Measurements from ENCODE around the gene TNFAIP8. TPM values are rescaled to one million over a fixed set of nuclear protein-coding genes. Genes with fewer than 3 reads are reported as not detected.

TNFAIP8 gene
- total and polyA plus RNA-seq, 2 donors (not counting 1 experiment from before 2014, with no cell fraction given): 36.7 to 37.7 TPM

DNA sequence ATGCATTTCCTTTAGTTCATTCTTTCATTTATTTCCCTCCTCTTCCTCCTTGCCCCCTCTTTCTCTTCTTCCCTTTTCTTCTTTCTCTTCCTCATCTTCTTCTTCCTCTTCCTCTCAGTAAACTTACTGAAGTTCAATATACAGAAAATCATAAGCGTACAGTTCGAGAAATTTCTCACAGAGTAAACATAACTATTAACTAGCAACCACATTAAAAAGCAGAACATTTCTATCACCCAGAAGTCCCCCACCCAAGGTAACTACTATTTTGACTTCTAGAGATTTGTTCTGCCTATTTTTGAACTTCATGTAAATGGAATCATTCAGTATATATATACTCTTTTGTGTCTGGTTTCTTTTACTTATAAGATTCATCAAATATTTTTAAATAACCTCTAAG lies 48.2 kb downstream of the TNFAIP8 start:
- no peak for TF ChIP-seq EZH2 (IDR thresholded peaks at IDR 0.05; ENCODE audit: low read length, missing control alignments)
- TF ChIP-seq, protein P1, sequence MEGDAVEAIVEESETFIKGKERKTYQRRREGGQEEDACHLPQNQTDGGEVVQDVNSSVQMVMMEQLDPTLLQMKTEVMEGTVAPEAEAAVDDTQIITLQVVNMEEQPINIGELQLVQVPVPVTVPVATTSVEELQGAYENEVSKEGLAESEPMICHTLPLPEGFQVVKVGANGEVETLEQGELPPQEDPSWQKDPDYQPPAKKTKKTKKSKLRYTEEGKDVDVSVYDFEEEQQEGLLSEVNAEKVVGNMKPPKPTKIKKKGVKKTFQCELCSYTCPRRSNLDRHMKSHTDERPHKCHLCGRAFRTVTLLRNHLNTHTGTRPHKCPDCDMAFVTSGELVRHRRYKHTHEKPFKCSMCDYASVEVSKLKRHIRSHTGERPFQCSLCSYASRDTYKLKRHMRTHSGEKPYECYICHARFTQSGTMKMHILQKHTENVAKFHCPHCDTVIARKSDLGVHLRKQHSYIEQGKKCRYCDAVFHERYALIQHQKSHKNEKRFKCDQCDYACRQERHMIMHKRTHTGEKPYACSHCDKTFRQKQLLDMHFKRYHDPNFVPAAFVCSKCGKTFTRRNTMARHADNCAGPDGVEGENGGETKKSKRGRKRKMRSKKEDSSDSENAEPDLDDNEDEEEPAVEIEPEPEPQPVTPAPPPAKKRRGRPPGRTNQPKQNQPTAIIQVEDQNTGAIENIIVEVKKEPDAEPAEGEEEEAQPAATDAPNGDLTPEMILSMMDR (conservative IDR thresholded peaks at IDR 0.05 in 1 of 2, IDR thresholded peaks at IDR 0.05 in 1 of 2; ENCODE audit: low read depth in 1 of 2, low read length in 2 of 2): no peak

DNA sequence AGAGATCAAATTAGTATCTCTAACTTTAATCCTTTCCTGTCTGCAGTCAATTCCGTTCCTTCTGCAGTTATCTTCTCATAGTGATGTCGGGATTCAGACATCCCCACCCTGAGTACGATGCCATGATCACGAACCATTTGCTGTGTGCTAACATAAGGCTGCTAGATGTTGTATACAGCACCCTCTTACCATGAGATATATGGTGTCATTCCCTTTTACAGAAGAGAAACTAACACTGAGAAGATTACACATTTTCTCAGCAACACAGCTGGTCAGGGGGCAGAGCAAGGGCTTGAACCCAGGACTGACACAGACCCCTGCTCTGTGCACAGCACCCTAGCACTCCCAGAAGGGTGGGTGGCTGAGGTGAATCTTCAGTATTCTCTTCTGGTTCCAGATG lies 49.6 kb downstream of the TNFAIP8 start:
- H3K9me3 ChIP-seq (ENCODE audit: control insufficient read depth, insufficient read depth, low read depth, low read length): no peaks in the 10 kb centered on the region
- H3K27me3 ChIP-seq (ENCODE audit: control insufficient read depth, insufficient read depth, low read length): peaks cover 6% of the 10 kb centered on the region
- no peak for TF ChIP-seq EZH2 (IDR thresholded peaks at IDR 0.05; ENCODE audit: low read length, missing control alignments)
- TF ChIP-seq, protein P1 (conservative IDR thresholded peaks at IDR 0.05 in 1 of 2, IDR thresholded peaks at IDR 0.05 in 1 of 2; ENCODE audit: low read depth in 1 of 2, low read length in 2 of 2): no peak
- no peak for DNase-seq (ENCODE audit: low read depth in 2 of 2)
- H4K20me1 ChIP-seq (ENCODE audit: control insufficient read depth, extremely low read depth, insufficient read depth, low read length): no peaks in the 10 kb centered on the region
- H3K4me1 ChIP-seq (ENCODE audit: control insufficient read depth, extremely low read depth, insufficient read depth, low read length): no peaks in the 10 kb centered on the region
- H3K9ac ChIP-seq (ENCODE audit: insufficient read depth, low read length): no peak overlapping the region
- no peaks in the 10 kb centered on the region for H3K79me2 ChIP-seq (ENCODE audit: control insufficient read depth, insufficient read depth, low read length)
- H3K27ac ChIP-seq (ENCODE audit: insufficient read depth, low read length): no peak overlapping the region
- H3K36me3 ChIP-seq (ENCODE audit: control insufficient read depth, insufficient read depth, low read length): no peaks in the 10 kb centered on the region
- H2AFZ ChIP-seq (ENCODE audit: low read length): no peak overlapping the region
- H3K4me2 ChIP-seq (ENCODE audit: extremely low read depth, insufficient read depth, low read length): no peak overlapping the region
- H3K4me3 ChIP-seq (replicated peaks in 1 of 4; ENCODE audit: control extremely low read depth in 1 of 4, insufficient read depth in 1 of 4, low read depth in 3 of 4, low read length in 4 of 4): no peak overlapping the region

More for the DNA sequence above, 48.2 kb downstream of the TNFAIP8 start:
- Histone ChIP-seq H3K27me3 (ENCODE audit: control insufficient read depth, insufficient read depth, low read length) (peaks cover 3% of the 10 kb centered on the region), H2AFZ (ENCODE audit: low read length) (no peak overlapping the region), H3K4me1 (ENCODE audit: control insufficient read depth, extremely low read depth, insufficient read depth, low read length) (no peaks in the 10 kb centered on the region), H4K20me1 (ENCODE audit: control insufficient read depth, extremely low read depth, insufficient read depth, low read length) (no peaks in the 10 kb centered on the region), H3K4me3 (replicated peaks in 1 of 4; ENCODE audit: control extremely low read depth in 1 of 4, insufficient read depth in 1 of 4, low read depth in 3 of 4, low read length in 4 of 4) (no peak overlapping the region), H3K9ac (ENCODE audit: insufficient read depth, low read length) (no peak overlapping the region), H3K79me2 (ENCODE audit: control insufficient read depth, insufficient read depth, low read length) (no peaks in the 10 kb centered on the region), H3K27ac (ENCODE audit: insufficient read depth, low read length) (no peak overlapping the region), H3K9me3 (ENCODE audit: control insufficient read depth, insufficient read depth, low read depth, low read length) (no peaks in the 10 kb centered on the region), H3K4me2 (ENCODE audit: extremely low read depth, insufficient read depth, low read length) (no peak overlapping the region), H3K36me3 (ENCODE audit: control insufficient read depth, insufficient read depth, low read length) (no peaks in the 10 kb centered on the region)
- DNase-seq (ENCODE audit: low read depth in 2 of 2): no peak

DNA sequence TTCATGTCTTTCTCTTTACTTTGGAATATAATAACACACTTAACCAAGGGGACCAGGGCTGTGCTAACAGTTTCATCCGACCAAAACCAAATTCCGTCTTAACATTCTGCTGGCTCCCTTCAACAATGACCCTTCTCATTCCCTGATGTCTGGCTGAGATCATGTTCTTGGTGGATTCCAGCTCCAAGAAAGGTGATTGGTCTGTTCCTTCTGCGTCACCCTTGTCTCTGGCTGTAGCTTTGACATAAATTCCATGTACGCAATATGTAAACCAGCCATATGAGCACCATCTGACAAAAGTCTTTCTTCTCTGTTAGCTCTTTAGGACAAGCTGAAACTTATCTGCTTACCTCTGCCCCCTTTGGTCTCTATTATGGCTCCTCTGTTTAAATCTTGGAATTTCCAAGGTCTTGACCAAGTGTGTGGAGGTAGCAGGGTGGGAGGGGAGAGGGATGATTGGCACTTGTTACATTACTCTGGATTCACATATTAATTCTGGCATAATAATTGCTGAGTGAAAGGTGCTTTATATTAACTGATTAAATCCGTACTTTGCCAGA lies 50.8 kb downstream of the TNFAIP8 start:
- Histone ChIP-seq H3K36me3 (ENCODE audit: control insufficient read depth, insufficient read depth, low read length) (no peaks in the 10 kb centered on the region), H3K9ac (ENCODE audit: insufficient read depth, low read length) (no peak overlapping the region), H3K79me2 (ENCODE audit: control insufficient read depth, insufficient read depth, low read length) (no peaks in the 10 kb centered on the region), H3K4me3 (replicated peaks in 1 of 4; ENCODE audit: control extremely low read depth in 1 of 4, insufficient read depth in 1 of 4, low read depth in 3 of 4, low read length in 4 of 4) (no peak overlapping the region), H3K4me2 (ENCODE audit: extremely low read depth, insufficient read depth, low read length) (no peak overlapping the region), H3K9me3 (ENCODE audit: control insufficient read depth, insufficient read depth, low read depth, low read length) (no peaks in the 10 kb centered on the region), H4K20me1 (ENCODE audit: control insufficient read depth, extremely low read depth, insufficient read depth, low read length) (no peaks in the 10 kb centered on the region), H3K4me1 (ENCODE audit: control insufficient read depth, extremely low read depth, insufficient read depth, low read length) (no peaks in the 10 kb centered on the region), H3K27me3 (ENCODE audit: control insufficient read depth, insufficient read depth, low read length) (peaks cover 6% of the 10 kb centered on the region), H3K27ac (ENCODE audit: insufficient read depth, low read length) (no peak overlapping the region), H2AFZ (ENCODE audit: low read length) (no peak overlapping the region)
- TF ChIP-seq EZH2 (IDR thresholded peaks at IDR 0.05; ENCODE audit: low read length, missing control alignments): no peak
- TF ChIP-seq, protein P1 (conservative IDR thresholded peaks at IDR 0.05 in 1 of 2, IDR thresholded peaks at IDR 0.05 in 1 of 2; ENCODE audit: low read depth in 1 of 2, low read length in 2 of 2): no peak
- DNase-seq (ENCODE audit: low read depth in 2 of 2): no peak
